NCI-H82 treated with DMSO at 0.1 percent for 48 hours (cell line): Measurements from ENCODE around the gene DVL2.
"Not testable (repeated sequence)": the region's sequence is repeated elsewhere in the genome, so short reads cannot be mapped to it uniquely, and the experiment has no call there.

ENCODE experiments used
- DNase-seq: peaks from one replicate; lab custom pipeline; 2025; ENCODE audit not compliant: unreplicated experiment; lab: John Stamatoyannopoulos, UW

The DVL2 gene

DNA sequence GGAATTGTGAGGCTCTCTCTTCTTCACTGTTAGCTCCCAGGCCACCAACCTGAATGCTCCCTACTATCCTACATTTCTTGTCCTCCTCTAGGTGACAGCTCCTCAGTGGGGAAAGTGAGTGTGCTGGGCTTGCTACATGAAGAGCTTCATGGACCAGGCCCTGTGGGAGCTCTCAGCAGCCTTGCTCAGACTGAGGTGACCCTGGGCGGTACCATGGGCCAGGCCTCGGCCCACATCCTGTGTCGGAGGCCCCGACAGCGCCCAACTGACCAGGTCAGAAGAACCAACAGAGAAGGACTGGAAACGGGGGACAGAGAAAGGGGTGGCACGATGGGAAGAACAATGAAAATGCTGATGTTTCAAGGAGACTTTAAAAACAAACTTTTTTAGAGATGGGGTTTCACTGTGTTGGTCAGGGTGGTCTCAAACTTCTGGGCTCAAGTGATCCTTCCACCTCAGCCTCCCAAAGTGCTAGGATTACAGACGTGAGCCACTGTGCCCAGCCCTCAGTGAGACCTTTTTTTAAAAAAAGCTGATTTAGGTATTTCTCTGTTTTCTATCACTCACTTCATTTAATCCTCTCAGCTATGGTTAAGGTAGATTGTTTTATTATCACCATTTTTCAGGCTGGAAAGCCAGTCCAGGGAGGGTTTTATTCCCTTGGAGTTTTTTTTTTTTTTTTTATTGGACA, 22.6 kb upstream of the DVL2 start:
- no peak for DNase-seq

DNA sequence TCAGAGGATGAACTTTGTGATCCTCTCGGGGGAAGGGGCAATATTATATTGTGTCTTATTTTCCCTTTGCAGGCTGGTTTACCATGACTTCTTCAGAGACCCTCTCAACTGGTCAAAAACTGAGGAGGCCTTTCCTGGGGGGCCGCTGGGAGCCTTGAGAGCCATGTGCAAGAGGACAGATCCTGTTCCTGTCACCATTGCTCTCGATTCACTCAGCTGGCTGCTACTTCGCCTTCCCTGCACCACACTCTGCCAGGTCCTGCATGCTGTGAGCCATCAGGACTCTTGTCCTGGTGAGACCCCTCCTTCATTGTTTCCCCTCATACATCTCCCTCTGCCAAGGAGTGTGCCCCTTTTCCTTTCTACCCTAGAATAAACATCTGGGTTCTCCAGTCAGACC, 20.2 kb upstream of the DVL2 start:
- no peak for DNase-seq

DNA sequence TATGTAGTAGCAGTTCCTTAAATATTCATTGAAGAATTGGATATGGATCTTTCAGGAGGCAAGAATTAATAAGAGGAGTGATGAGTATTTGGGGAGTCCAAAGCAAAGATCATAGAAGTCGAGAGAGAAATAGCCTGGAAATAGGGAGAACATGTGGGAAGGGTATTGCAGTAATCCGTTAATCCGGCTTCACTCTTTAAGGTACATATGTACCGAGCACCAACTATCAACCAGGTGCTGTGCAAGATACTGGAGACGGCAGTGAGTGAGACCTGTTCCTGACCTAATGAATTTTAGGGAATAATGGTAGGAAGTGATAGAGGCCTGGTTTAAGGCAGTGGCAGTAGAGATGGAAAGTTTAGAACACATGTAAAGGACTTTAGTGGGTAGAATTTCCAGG, 18.8 kb upstream of the DVL2 start:
- peak; percentile 67 for DNase-seq

DNA sequence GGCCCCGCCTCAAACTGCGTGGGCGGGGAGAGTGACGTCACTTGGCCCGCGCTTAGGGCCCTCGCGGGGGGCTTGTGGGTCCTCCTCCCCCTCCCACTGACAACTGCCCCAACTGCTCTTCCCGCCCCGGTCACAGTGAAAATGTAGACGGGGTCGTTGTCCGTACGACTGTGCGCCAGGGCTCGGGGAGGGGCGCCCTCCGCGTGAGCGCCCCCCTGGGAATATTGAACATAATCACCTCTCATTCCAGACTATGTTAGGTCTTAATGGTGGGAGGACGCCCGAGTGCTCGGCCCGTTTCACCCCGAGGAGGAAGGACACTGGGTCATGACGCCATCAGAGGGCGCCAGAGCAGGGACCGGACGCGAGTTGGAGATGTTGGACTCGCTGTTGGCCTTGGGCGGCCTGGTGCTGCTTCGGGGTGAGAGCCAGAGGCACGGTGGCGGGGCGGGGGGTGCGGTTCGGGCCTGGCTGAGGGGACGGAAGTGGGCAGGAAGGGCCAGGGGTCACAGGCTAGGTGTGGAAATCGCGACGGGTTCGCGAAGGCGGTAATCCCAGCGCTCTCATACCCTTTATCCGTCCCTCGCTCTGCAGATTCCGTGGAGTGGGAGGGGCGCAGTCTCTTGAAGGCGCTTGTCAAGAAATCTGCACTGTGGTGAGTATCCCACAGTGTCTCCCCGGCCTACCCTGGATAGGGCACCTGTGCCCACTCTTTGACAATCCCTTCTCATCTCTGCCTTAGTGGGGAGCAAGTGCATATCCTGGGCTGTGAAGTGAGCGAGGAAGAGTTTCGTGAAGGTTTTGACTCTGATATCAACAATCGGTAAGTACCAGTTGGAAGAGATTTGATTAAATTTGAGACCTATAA, 18.1 kb upstream of the DVL2 start, which contains the start of gene ELP5:
Gene ELP5 (plus strand): TSS at position 40 of the 868 bp plus-strand sequence. CDS start 336 bp downstream, at position 376.
- peak; percentile 92 for DNase-seq

DNA sequence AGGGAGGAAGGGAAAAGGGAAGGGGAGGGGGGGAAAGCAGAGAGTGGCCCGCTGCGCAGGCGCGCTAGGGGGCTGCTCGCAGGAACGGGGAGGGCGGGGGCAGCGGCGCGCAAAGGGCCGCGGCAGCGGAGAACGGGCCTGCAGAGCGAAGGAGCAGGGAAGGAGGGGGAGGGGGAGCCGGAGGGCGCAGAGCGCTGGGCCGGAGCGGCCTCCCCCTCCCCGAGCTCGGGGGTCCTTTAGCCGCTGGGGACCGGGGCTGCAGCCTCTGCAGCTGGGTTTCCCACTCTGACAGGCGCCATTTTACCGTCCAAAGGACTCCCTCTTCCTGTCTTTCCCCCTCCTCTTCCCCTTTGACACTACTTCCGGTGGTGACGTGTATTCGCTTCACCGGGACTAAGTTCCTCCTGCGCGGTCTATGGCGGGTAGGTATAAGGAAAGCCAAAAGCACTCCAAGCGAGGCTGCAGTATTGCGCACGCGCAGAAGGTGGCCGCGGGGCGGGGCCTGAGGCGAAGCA, 17.4 kb upstream of the DVL2 start, which contains the start of gene CTDNEP1:
Gene CTDNEP1 (minus strand): TSS at position 74 of the 515 bp plus-strand sequence. CDS start 438 bp downstream, outside the sequence.
- peak; percentile 99 for DNase-seq

- no peak for DNase-seq
Measured at GRCh38 chr17:7250695-7251627, 16.6 kb upstream of the DVL2 start.

DNA sequence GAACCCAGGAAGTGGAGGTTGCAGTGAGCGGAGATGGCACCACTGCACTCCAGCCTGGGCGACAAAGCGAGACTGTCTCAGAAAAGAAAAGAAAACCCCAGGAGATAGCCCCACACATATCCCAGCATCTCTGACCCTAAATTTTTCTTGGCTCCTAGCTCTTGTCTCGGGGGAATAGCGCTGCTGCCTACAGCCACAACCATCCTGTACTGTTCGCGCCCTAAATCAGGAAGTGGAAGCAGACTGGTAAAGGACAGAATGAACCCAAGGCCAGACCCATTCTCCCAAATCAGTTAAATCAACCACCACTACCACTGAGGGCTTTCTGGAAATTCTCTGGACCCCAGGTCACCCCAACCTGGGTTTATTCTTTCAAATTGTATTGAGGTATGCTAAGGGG, 15.5 kb upstream of the DVL2 start:
- DNase-seq, result no peak

DNA sequence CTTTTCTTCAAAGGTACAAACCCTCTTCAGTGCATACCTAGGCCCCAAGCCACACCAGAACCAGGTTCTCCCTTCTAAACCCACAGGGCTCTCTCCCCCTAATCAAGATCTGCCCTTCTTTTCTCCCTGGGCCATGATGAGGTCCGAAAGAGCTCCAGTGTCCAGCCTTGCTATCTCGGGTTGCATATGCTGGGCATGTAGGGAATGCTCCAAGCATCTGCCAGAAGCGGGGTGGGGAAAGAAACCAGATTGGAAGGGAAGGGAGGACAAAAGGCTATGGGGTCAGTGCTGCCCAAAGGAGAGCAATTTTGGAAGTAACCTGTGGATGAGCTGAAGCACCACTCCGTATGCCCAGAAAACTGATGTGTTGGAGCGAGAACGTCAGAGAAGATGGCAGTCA, 14.9 kb upstream of the DVL2 start:
- DNase-seq, result no peak

GRCh38 chr17:7248796-7249195, 14.5 kb upstream of the DVL2 start:
- no peak for DNase-seq

- DNase-seq, result no peak
Measured at GRCh38 chr17:7246779-7247178, 12.5 kb upstream of the DVL2 start.

- DNase-seq, result not testable (repeated sequence)
Measured at GRCh38 chr17:7243838-7244237, 9.5 kb upstream of the DVL2 start.

GRCh38 chr17:7243453-7243729, 9.1 kb upstream of the DVL2 start:
- no peak for DNase-seq

DNA sequence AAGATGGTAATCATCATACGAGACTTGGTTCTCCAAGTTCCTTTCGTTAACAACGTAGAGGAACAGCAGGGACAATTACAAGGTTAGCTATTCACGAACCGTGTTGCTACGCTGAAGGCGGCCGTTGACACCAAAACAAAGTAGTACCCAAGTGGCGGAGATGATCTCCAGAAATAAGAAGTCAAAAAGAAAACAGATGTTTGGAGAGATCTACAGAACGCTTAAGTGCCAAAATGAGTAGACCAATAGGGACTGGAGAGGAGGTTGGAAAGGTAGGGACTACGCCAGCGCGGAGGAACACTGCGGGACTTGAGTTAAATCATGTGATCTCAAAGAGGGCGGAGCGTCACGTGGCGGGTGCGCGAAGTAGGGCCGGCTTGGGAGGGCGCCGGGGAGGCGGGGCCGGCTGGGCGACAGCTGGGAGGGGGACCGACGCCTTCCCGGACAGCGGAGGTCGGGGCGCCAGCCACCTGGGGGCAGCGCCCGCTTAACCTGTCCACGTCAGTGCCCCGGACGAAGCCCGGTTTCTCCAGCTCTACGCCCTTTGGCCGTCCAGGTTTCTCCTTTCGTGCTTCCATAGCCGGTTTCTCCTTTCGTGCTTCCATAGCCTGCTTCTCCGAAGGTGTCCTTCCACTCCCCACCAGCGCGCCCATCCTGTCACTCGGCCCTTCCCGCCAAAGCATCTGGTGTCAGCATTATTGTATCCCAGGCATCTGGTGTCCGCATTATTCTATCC, 8.6 kb upstream of the DVL2 start:
- DNase-seq, result peak; percentile 95

GRCh38 chr17:7241783-7242716, 7.7 kb upstream of the DVL2 start, which contains the start of gene GABARAP:
Gene GABARAP, minus strand, starts transcription at chr17:7242449. Its CDS starts 119 bp downstream, at chr17:7242330.
- peak; percentile 87 for DNase-seq

GRCh38 chr17:7241090-7241733, 6.9 kb upstream of the DVL2 start:
- no peak for DNase-seq

- no peak for DNase-seq
Measured at GRCh38 chr17:7240375-7240774, 6.1 kb upstream of the DVL2 start.

DNA sequence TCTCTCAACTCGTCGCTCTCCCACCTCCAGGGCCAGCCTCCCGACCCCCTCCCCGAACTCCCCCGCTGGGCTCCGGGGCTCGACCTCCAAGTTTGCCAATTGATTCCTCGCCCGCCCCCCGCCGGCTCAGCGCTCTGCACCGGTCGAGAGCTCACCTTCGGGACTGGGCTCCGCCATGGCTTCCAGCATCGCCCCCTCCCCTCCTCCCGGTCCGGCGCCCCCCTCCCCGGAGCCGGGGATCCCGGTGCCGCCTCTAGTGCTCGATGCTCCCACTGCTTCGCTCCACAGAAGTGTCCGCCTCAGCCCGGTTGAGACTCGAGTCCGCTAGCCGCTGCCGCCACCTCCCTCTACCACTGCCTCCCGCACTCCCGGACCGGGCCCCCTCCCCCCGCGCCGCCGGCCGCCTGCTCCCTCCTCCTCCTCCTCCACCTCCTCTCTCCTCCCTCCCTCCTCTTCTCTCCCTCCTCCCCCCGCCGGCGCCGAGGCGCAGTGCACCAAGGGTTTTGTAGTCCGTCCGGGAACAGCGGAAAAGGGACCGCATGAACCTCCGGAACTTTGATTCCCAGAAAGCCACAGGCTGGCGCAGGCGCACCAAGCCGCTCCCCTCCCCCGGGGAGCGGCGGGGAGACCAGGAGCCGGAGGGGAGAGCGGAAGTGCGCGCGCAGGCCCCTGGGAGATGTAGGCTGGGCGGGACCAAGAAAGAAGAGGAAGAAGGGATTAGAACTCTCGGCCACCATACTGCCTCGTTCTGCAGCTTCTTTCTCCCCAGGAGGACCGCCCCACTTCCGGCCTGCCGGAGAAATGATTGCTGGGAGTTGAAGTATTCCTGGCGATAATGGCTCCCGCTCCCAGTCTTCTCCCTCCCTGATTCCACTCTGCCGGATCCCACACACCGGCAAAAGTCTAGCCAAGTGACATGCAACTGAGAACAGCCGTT, 5.0 kb upstream of the DVL2 start, which contains the start of gene PHF23:
Gene PHF23 (minus strand): TSS at position 367 of the 937 bp plus-strand sequence. CDS start 178 bp downstream, at position 189.
- peak; percentile 100 for DNase-seq
